ENCODE measurements around the gene TRPM3. TPM values are rescaled to one million over a fixed set of nuclear protein-coding genes. Genes with fewer than 3 reads are reported as not detected.

TRPM3 gene
- polyA plus RNA-seq, 3 donors: not detected

DNA sequence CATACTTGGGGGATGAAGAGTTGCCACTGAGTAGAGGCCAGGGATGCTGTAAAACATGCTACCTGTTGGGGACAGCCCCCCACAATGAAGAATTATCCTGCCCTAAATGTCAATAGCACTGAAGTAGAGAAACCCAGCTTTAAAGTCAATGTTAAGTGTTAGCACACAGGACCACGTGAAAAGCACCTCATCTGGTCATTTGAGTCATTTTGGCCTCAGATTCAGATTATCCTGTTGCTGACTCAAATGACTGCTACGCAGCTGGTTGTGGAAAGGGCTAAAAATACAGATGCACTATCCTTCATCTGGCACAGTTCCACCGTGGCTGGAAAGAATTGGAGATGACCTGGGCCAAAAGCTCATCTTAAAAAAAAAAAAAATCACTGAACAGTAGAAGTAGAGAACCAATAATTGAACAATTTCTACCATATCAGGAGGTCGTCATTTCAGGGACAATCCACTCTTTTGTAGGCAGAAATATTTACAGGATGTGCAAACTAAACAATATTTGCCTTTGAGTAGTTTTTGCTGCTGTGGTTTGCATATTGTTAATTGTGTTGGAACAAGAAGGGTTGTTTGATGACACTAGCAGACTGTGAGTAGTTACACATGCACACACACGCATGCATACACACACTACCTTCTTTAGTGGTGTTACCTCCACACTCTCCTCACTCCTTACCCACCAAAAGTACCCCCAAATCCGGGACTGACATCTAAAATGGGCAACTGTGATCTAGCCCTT is 511.7 kb downstream of the TRPM3 start:
- WGBS (ENCODE audit: insufficient coverage): 49% methylated on average over 3 of the region's 6 CpGs
- Histone ChIP-seq H2AFZ (ENCODE audit: insufficient read depth, low read depth, low read length, poor library complexity, severe bottlenecking) (no peak overlapping the region), H4K20me1 (ENCODE audit: insufficient read depth, low read length) (no peaks in the 10 kb centered on the region), H3K36me3 (replicated peaks in 1 of 2; ENCODE audit: control insufficient read depth in 1 of 2, insufficient read depth in 2 of 2, low read length in 2 of 2) (no peaks in the 10 kb centered on the region), H3K4me2 (replicated peaks; ENCODE audit: extremely low read depth, low read length, poor library complexity, severe bottlenecking) (no peak overlapping the region), H3K27ac (ENCODE audit: low read depth in 1 of 2, low read length in 2 of 2) (no peak overlapping the region), H3K79me2 (ENCODE audit: insufficient read depth, low read length) (no peaks in the 10 kb centered on the region), H3K4me1 (ENCODE audit: control insufficient read depth in 1 of 2, insufficient read depth in 2 of 2, low read length in 2 of 2) (peaks cover 12 to 15% of the 10 kb centered on the region in 2 donors), H3K4me3 (replicated peaks in 1 of 3; ENCODE audit: low read depth in 2 of 3, low read length in 3 of 3) (no peak overlapping the region), H3K9ac (ENCODE audit: insufficient read depth, low read length, poor library complexity, severe bottlenecking) (no peak overlapping the region), H3K27me3 (ENCODE audit: control insufficient read depth in 2 of 2, insufficient read depth in 2 of 2, low read length in 2 of 2) (no peaks in the 10 kb centered on the region), H3K9me3 (replicated peaks in 1 of 2; ENCODE audit: control insufficient read depth in 1 of 2, insufficient read depth in 1 of 2, low read length in 2 of 2) (no peaks in the 10 kb centered on the region)
- Mint-ChIP-seq H3K27ac (no peak overlapping the region), H3K4me3 (no peak overlapping the region), H3K4me1 (peaks cover 16% of the 10 kb centered on the region), H3K36me3 (no peaks in the 10 kb centered on the region), H3K27me3 (ENCODE audit: low read depth in 3 of 3) (peaks cover 0 to 3% (median 2%) of the 10 kb centered on the region in 3 donors), H3K9me3 (peaks cover 3 to 13% (median 7%) of the 10 kb centered on the region in 7 donors)
- DNase-seq: no peak
- intact Hi-C loops (cut with micrococcal nuclease): loop anchor here (10.0 kb wide), 3 partner anchors 115 to 355 kb away; partner anchors contain the start of gene SMC5 (in 1 of the 2)
- TF ChIP-seq, protein P1, sequence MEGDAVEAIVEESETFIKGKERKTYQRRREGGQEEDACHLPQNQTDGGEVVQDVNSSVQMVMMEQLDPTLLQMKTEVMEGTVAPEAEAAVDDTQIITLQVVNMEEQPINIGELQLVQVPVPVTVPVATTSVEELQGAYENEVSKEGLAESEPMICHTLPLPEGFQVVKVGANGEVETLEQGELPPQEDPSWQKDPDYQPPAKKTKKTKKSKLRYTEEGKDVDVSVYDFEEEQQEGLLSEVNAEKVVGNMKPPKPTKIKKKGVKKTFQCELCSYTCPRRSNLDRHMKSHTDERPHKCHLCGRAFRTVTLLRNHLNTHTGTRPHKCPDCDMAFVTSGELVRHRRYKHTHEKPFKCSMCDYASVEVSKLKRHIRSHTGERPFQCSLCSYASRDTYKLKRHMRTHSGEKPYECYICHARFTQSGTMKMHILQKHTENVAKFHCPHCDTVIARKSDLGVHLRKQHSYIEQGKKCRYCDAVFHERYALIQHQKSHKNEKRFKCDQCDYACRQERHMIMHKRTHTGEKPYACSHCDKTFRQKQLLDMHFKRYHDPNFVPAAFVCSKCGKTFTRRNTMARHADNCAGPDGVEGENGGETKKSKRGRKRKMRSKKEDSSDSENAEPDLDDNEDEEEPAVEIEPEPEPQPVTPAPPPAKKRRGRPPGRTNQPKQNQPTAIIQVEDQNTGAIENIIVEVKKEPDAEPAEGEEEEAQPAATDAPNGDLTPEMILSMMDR (IDR thresholded peaks at IDR 0.05): no peak

DNA sequence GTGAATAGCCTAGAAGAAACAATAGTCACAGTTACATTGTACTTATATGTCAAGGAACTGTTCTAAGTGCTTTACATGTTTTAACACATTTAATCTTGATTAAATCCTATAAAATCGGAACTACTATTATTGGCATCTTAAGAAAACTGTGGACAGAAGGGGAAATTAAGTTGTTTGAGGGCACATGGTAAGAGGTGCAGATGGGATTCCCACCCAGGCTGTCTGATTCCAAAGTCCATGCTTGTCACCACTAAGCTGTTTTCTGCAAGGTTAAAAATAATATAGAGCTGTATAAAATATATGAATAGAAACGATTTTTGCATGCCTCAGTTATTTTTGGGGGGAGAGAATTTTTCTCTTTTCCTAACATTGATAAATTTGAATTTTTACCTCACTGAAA is 512.4 kb downstream of the TRPM3 start:
- no peak overlapping the region for H3K4me3 Mint-ChIP-seq
- TF ChIP-seq, protein P1 (IDR thresholded peaks at IDR 0.05): no peak
- H3K9me3 Mint-ChIP-seq: peaks cover 3 to 13% (median 7%) of the 10 kb centered on the region in 7 donors
- Histone ChIP-seq H3K4me1 (ENCODE audit: control insufficient read depth in 1 of 2, insufficient read depth in 2 of 2, low read length in 2 of 2) (peaks cover 12 to 15% of the 10 kb centered on the region in 2 donors), H2AFZ (ENCODE audit: insufficient read depth, low read depth, low read length, poor library complexity, severe bottlenecking) (no peak overlapping the region), H3K79me2 (ENCODE audit: insufficient read depth, low read length) (no peaks in the 10 kb centered on the region), H3K9me3 (replicated peaks in 1 of 2; ENCODE audit: control insufficient read depth in 1 of 2, insufficient read depth in 1 of 2, low read length in 2 of 2) (no peaks in the 10 kb centered on the region), H3K27ac (ENCODE audit: low read depth in 1 of 2, low read length in 2 of 2) (no peak overlapping the region), H3K9ac (ENCODE audit: insufficient read depth, low read length, poor library complexity, severe bottlenecking) (no peak overlapping the region), H3K4me3 (replicated peaks in 1 of 3; ENCODE audit: low read depth in 2 of 3, low read length in 3 of 3) (no peak overlapping the region), H4K20me1 (ENCODE audit: insufficient read depth, low read length) (no peaks in the 10 kb centered on the region), H3K4me2 (replicated peaks; ENCODE audit: extremely low read depth, low read length, poor library complexity, severe bottlenecking) (no peak overlapping the region), H3K36me3 (replicated peaks in 1 of 2; ENCODE audit: control insufficient read depth in 1 of 2, insufficient read depth in 2 of 2, low read length in 2 of 2) (no peaks in the 10 kb centered on the region), H3K27me3 (ENCODE audit: control insufficient read depth in 2 of 2, insufficient read depth in 2 of 2, low read length in 2 of 2) (no peaks in the 10 kb centered on the region)
- H3K4me1 Mint-ChIP-seq: peaks cover 16% of the 10 kb centered on the region
- no peak for DNase-seq
- no peaks in the 10 kb centered on the region for H3K36me3 Mint-ChIP-seq
- intact Hi-C loops (cut with micrococcal nuclease): loop anchor here (10.0 kb wide), 3 partner anchors 114 to 354 kb away; partner anchors contain the start of gene SMC5 (in 1 of the 2)
- no peak overlapping the region for H3K27ac Mint-ChIP-seq
- no CpG with 5 or more reads among the region's 2 CpGs for WGBS (ENCODE audit: insufficient coverage)
- H3K27me3 Mint-ChIP-seq (ENCODE audit: low read depth in 3 of 3): peaks cover 0 to 3% (median 2%) of the 10 kb centered on the region in 3 donors

Data from CD14-positive monocyte (primary cell).